RWPE2 (cell line): Measurements from ENCODE around the gene FCHO1.

Experiments
- ATAC-seq: fragments of 200-7000 bp; cut with Tn5 transposase; 3 replicates; pipeline ENCODE4 v1.9.1; 2021; ENCODE audit warnings: low read depth
- DNase-seq: peaks from one replicate; pipeline ENCODE4 v3.0.0-alpha.2; 2020; ENCODE audit warnings: low spot score
- H3K27ac ChIP-seq: fragments of 450-650 bp; 2 replicates; pipeline ENCODE4 v1.5.1; 2017; ENCODE audit warnings: mild to moderate bottlenecking; ENCODE audit not compliant: poor library complexity, severe bottlenecking
- H3K27me3 ChIP-seq: fragments of 250-450 bp; sonication (Bioruptor Pico); 2 replicates; pipeline ENCODE4 v1.5.1; 2021; ENCODE audit warnings: mild to moderate bottlenecking, moderate library complexity; ENCODE audit not compliant: insufficient read depth, poor library complexity, severe bottlenecking
- H3K36me3 ChIP-seq: fragments of 250-450 bp; sonication (Bioruptor Pico); 2 replicates; pipeline ENCODE4 v1.5.1; 2020; ENCODE audit warnings: low read depth, mild to moderate bottlenecking, moderate library complexity
- H3K4me1 ChIP-seq: fragments of 250-450 bp; sonication (Bioruptor Pico); 2 replicates; pipeline ENCODE4 v1.5.1; 2021; ENCODE audit warnings: mild to moderate bottlenecking, moderate library complexity; ENCODE audit not compliant: insufficient read depth, poor library complexity, severe bottlenecking
- H3K4me3 ChIP-seq: fragments of 250-450 bp; sonication (Bioruptor Pico); 2 replicates; pipeline ENCODE4 v1.5.1; 2021; ENCODE audit warnings: mild to moderate bottlenecking, moderate library complexity; ENCODE audit not compliant: severe bottlenecking
- H3K9me3 ChIP-seq: fragments of 250-450 bp; sonication (Bioruptor Pico); 2 replicates; pipeline ENCODE4 v1.5.1; 2021; ENCODE audit warnings: mild to moderate bottlenecking, moderate library complexity; ENCODE audit not compliant: severe bottlenecking
- TF ChIP-seq, protein P1 (sequence below): fragments of 450-650 bp; IDR thresholded peaks from one replicate; pipeline ENCODE4 v1.5.1; 2017; ENCODE audit warnings: mild to moderate bottlenecking, moderate library complexity; ENCODE audit not compliant: poor library complexity, severe bottlenecking

The FCHO1 gene

GRCh38 chr19:17826508-17827056 is 75.3 kb downstream of the FCHO1 start:
- no peak overlapping the region for H3K4me3 ChIP-seq
- H3K27ac ChIP-seq: no peak overlapping the region
- H3K4me1 ChIP-seq: no peaks in the 10 kb centered on the region
- no peaks in the 10 kb centered on the region for H3K27me3 ChIP-seq
- TF ChIP-seq, protein P1, sequence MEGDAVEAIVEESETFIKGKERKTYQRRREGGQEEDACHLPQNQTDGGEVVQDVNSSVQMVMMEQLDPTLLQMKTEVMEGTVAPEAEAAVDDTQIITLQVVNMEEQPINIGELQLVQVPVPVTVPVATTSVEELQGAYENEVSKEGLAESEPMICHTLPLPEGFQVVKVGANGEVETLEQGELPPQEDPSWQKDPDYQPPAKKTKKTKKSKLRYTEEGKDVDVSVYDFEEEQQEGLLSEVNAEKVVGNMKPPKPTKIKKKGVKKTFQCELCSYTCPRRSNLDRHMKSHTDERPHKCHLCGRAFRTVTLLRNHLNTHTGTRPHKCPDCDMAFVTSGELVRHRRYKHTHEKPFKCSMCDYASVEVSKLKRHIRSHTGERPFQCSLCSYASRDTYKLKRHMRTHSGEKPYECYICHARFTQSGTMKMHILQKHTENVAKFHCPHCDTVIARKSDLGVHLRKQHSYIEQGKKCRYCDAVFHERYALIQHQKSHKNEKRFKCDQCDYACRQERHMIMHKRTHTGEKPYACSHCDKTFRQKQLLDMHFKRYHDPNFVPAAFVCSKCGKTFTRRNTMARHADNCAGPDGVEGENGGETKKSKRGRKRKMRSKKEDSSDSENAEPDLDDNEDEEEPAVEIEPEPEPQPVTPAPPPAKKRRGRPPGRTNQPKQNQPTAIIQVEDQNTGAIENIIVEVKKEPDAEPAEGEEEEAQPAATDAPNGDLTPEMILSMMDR: no peak
- H3K9me3 ChIP-seq: no peaks in the 10 kb centered on the region
- DNase-seq (no peak), ATAC-seq (no peak)
- no peaks in the 10 kb centered on the region for H3K36me3 ChIP-seq

- H3K4me1 ChIP-seq: no peaks in the 10 kb centered on the region
- ATAC-seq: peak; percentile 73
- no peaks in the 10 kb centered on the region for H3K27me3 ChIP-seq
- peak overlapping the region; percentile 48 for H3K4me3 ChIP-seq
- TF ChIP-seq, protein P1: peak; percentile 27
- H3K27ac ChIP-seq: peak overlapping the region; percentile 57
- H3K36me3 ChIP-seq: no peaks in the 10 kb centered on the region
- DNase-seq: peak; percentile 88
- H3K9me3 ChIP-seq: no peaks in the 10 kb centered on the region
Observed at GRCh38 chr19:17829855-17830566, 78.7 kb downstream of the FCHO1 start.

- H3K9me3 ChIP-seq: no peaks in the 10 kb centered on the region
- H3K4me3 ChIP-seq: peak overlapping the region; percentile 57
- peak overlapping the region; percentile 57 for H3K27ac ChIP-seq
- DNase-seq (peak; percentile 95), ATAC-seq (peak; percentile 90)
- TF ChIP-seq, protein P1: no peak
- no peaks in the 10 kb centered on the region for H3K4me1 ChIP-seq
- no peaks in the 10 kb centered on the region for H3K27me3 ChIP-seq
- no peaks in the 10 kb centered on the region for H3K36me3 ChIP-seq
Observed at GRCh38 chr19:17830567-17831418, 79.5 kb downstream of the FCHO1 start.

DNA sequence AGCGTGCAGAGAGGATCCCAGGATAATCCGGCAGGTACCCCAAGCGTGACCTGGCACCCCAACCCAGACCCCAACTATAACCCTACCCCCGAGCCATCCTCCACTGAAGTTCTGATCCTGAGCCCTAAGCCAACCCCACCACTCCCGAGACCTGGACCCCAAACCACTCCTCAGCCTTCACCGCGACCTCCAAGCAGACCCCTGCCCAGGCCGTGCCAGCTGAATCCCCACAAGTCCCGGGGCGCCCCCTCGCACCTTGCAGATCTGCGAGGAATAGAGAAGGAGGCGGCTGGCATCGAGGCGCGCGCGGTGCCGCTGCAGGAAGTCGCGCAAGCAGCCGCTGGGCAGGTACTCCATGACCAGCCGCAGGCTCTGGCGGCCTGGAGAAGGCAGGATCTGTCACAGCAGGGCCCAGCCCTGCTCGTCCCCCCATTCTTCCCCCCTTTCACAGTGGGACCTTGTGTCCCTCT is 80.2 kb downstream of the FCHO1 start:
- ATAC-seq (no peak), DNase-seq (no peak)
- TF ChIP-seq, protein P1: no peak
- no peaks in the 10 kb centered on the region for H3K9me3 ChIP-seq
- no peaks in the 10 kb centered on the region for H3K36me3 ChIP-seq
- H3K4me3 ChIP-seq: peak overlapping the region; percentile 57
- H3K27me3 ChIP-seq: no peaks in the 10 kb centered on the region
- H3K27ac ChIP-seq: no peak overlapping the region
- H3K4me1 ChIP-seq: no peaks in the 10 kb centered on the region
